Measurements from ENCODE around the gene CDH4.

The CDH4 gene

GRCh38 chr20:61580958-61581824 lies 329.1 kb downstream of the CDH4 start:
- TF ChIP-seq CTCF (IDR thresholded peaks at IDR 0.05; ENCODE audit: low read depth, low read length), result no peak
- no peak overlapping the region for H3K4me3 ChIP-seq (replicated peaks in 1 of 2; ENCODE audit: low read depth in 2 of 2, low read length in 2 of 2)
- no peak for DNase-seq (ENCODE audit: low read depth in 2 of 2)

- TF ChIP-seq CTCF (IDR thresholded peaks at IDR 0.05; ENCODE audit: low read depth, low read length), result no peak
- no peak overlapping the region for H3K4me3 ChIP-seq (replicated peaks in 1 of 2; ENCODE audit: low read depth in 2 of 2, low read length in 2 of 2)
- no peak for DNase-seq (ENCODE audit: low read depth in 2 of 2)
Measured at GRCh38 chr20:61581825-61582188, 329.7 kb downstream of the CDH4 start.

GRCh38 chr20:61582196-61582923 lies 330.3 kb downstream of the CDH4 start:
- TF ChIP-seq CTCF (IDR thresholded peaks at IDR 0.05; ENCODE audit: low read depth, low read length), result no peak
- DNase-seq (ENCODE audit: low read depth in 2 of 2), result no peak
- no peak overlapping the region for H3K4me3 ChIP-seq (replicated peaks in 1 of 2; ENCODE audit: low read depth in 2 of 2, low read length in 2 of 2)

GRCh38 chr20:61583356-61583755 lies 331.3 kb downstream of the CDH4 start:
- DNase-seq (ENCODE audit: low read depth in 2 of 2), result no peak
- no peak for TF ChIP-seq CTCF (IDR thresholded peaks at IDR 0.05; ENCODE audit: low read depth, low read length)
- H3K4me3 ChIP-seq (replicated peaks in 1 of 2; ENCODE audit: low read depth in 2 of 2, low read length in 2 of 2), result no peak overlapping the region

- DNase-seq (ENCODE audit: low read depth in 2 of 2), result no peak
- no peak overlapping the region for H3K4me3 ChIP-seq (replicated peaks in 1 of 2; ENCODE audit: low read depth in 2 of 2, low read length in 2 of 2)
- TF ChIP-seq CTCF (IDR thresholded peaks at IDR 0.05; ENCODE audit: low read depth, low read length), result no peak
Measured at GRCh38 chr20:61584851-61585250, 332.8 kb downstream of the CDH4 start.

- TF ChIP-seq CTCF (IDR thresholded peaks at IDR 0.05; ENCODE audit: low read depth, low read length), result no peak
- DNase-seq (ENCODE audit: low read depth in 2 of 2), result no peak
Measured at GRCh38 chr20:61585764-61586163, 333.7 kb downstream of the CDH4 start.

More at GRCh38 chr20:61585764-61586163, 333.7 kb downstream of the CDH4 start:
- H3K4me3 ChIP-seq (replicated peaks in 1 of 2; ENCODE audit: low read depth in 2 of 2, low read length in 2 of 2), result no peak overlapping the region
